Measurements from ENCODE around the gene MYL7.

MYL7 gene

DNA sequence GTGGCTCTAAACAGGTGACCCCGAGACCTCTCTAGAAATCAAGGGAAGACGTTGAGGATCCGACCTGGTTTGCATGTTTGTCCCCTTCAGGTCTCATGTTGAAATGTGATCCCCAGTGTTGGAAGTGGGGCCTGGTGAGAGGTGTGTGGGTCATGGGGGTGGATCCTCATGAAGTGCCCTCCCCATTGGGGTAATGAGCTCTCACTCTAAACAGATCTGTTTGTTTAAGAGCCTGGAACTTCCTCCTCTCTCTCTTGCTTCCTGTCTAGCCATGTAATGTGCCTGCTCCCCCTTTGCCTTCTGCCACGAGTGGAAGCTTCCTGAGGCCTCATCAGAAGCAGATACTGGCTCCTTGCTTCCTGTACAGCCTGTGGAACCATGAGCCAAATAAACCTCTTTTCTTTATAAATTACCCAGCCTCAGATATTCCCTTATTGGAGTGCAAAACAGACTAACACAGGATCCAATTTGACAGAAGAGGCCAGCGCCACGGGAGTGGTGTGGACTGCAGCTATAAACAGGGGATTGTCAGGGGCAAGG, 48.0 kb downstream of the MYL7 start:
- TF ChIP-seq, protein P1, sequence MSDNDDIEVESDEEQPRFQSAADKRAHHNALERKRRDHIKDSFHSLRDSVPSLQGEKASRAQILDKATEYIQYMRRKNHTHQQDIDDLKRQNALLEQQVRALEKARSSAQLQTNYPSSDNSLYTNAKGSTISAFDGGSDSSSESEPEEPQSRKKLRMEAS (IDR thresholded peaks at IDR 0.05; ENCODE audit: low read depth, low read length): no peak
- TF ChIP-seq MYC (IDR thresholded peaks at IDR 0.05; ENCODE audit: low read depth, low read length) (no peak), POLR2A (IDR thresholded peaks at IDR 0.05; ENCODE audit: extremely low read depth, insufficient read length) (no peak)
- TF ChIP-seq, protein P2, sequence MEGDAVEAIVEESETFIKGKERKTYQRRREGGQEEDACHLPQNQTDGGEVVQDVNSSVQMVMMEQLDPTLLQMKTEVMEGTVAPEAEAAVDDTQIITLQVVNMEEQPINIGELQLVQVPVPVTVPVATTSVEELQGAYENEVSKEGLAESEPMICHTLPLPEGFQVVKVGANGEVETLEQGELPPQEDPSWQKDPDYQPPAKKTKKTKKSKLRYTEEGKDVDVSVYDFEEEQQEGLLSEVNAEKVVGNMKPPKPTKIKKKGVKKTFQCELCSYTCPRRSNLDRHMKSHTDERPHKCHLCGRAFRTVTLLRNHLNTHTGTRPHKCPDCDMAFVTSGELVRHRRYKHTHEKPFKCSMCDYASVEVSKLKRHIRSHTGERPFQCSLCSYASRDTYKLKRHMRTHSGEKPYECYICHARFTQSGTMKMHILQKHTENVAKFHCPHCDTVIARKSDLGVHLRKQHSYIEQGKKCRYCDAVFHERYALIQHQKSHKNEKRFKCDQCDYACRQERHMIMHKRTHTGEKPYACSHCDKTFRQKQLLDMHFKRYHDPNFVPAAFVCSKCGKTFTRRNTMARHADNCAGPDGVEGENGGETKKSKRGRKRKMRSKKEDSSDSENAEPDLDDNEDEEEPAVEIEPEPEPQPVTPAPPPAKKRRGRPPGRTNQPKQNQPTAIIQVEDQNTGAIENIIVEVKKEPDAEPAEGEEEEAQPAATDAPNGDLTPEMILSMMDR (IDR thresholded peaks at IDR 0.05; ENCODE audit: low read depth, low read length): no peak
- DNase-seq (ENCODE audit: low read depth): no peak
- no peak overlapping the region for H3K4me3 ChIP-seq (ENCODE audit: low read depth, low read length)
